Heart left ventricle (tissue), 16 donors: ENCODE measurements around the gene SNX21. TPM values are rescaled to one million over a fixed set of nuclear protein-coding genes. Genes with fewer than 3 reads are reported as not detected.

Source experiments
- ATAC-seq, 4 donors: fragments of 200-7000 bp; cut with Tn5 transposase; one replicate each; pipeline ENCODE4 v1.9.1; 2020 to 2022; ENCODE audit warnings: moderate library complexity in 4 of 4, mild to moderate bottlenecking in 3 of 4, moderate number of reproducible peaks in 1 of 4
- DNase-seq, 5 donors: peaks; one replicate each; pipeline ENCODE4 v3.0.0-alpha.2; 2020
- H3K27ac ChIP-seq, 12 donors: fragments of 200-600 bp; sonication (generic) in 4 of 12; one replicate each; pipeline versions ENCODE4 v1.5.0 to v1.8.0; 2016 to 2022; ENCODE audit warnings: mild to moderate bottlenecking in 2 of 12
- H3K27me3 ChIP-seq, 9 donors: fragments of 200-600 bp; sonication (generic) in 2 of 9; one replicate each; pipeline versions ENCODE4 v1.5.1 to v1.8.0; 2016 to 2022; ENCODE audit warnings: mild to moderate bottlenecking in 3 of 9
- H3K36me3 ChIP-seq, 9 donors: fragments of 200-600 bp; sonication (generic) in 2 of 9; one replicate each; pipeline versions ENCODE4 v1.5.0 to v1.8.0; 2018 to 2022; ENCODE audit warnings: mild to moderate bottlenecking in 2 of 9
- H3K4me1 ChIP-seq, 12 donors: fragments of 200-600 bp; sonication (generic) in 4 of 12; one replicate each; pipeline versions ENCODE4 v1.5.0 to v1.8.0; 2016 to 2022; ENCODE audit warnings: mild to moderate bottlenecking in 3 of 12
- H3K4me3 ChIP-seq, 12 donors: fragments of 200-600 bp; sonication (generic) in 4 of 12; one replicate each; pipeline versions ENCODE4 v1.5.0 to v1.8.0; 2017 to 2022; ENCODE audit warnings: mild to moderate bottlenecking in 9 of 12, moderate library complexity in 4 of 12
- H3K9me3 ChIP-seq, 12 donors: fragments of 200-600 bp; sonication (generic) in 4 of 12; one replicate each; pipeline versions ENCODE4 v1.5.0 to v1.8.0; 2016 to 2022; ENCODE audit warnings: mild to moderate bottlenecking in 1 of 12
- POLR2A ChIP-seq, 2 donors: fragments of 450-650 bp; IDR thresholded peaks; one replicate each; pipeline ENCODE4 v1.6.1; 2017; ENCODE audit warnings: antibody characterized with exemption in 2 of 2, mild to moderate bottlenecking in 2 of 2, moderate library complexity in 2 of 2
- WGBS, 4 donors: extraction: QIAGEN DNeasy Blood & Tissue Kit in 2 of 4; methylation state at CpG; one replicate each; pipeline versions ENCODE4 v1.1.5 to v1.1.7; 2013 to 2018; 5-methylcytosine and 5-hydroxymethylcytosine counted together
- intact Hi-C, 10 donors: fragments of 100-400 bp; cut with DNase I; formaldehyde crosslinking; loops; one replicate each; pipeline versions ENCODE4 v1.11.1 to v1.14.2; 2022
- polyA plus RNA-seq, 2 donors: library from polyadenylated mRNA; stranded (reverse); fragments of 200-250 nt; gene quantifications; one replicate each; pipeline ENCODE4 v1.2.3, GENCODE V29; 2013
- total RNA-seq, 9 donors: library from RNA; depleted of rRNA in 2 of 9; stranded (reverse); fragments of >200 nt in 2 of 9; fragmentation: NEBNext Ultra II Directional in 3 of 9; extraction: Animal tissue kit (Norgen Biotek cat#: 25700) in 3 of 9; gene quantifications; one replicate each; pipeline versions ENCODE4 v1.1.0 to v1.2.4, GENCODE V29; 2016 to 2023
- TF ChIP-seq, protein P1 (sequence below), 12 donors: fragments of 200-600 bp; sonication (generic) in 4 of 12; IDR thresholded peaks; one replicate each; pipeline versions ENCODE4 v1.5.0 to v1.8.0; 2018 to 2022; ENCODE audit warnings: antibody characterized with exemption in 12 of 12, mild to moderate bottlenecking in 5 of 12
- donor health status: ischemic (EF 13 %, LVEDD 7.1; RV severe dilation, severe dysfunction).
- donor health status: healthy with polysubstance abuse.
- donor health status: DM: no; HTN: yes; CAD: no.
- donor health status: DM: no; HTN: no; CAD: no.
- donor health status: ischemic (EF 25% LVEDD 6.9; RV normal size, moderate dysfunction).
- donor health status: ischemic (EF 25% LVEDD 5.7; RV mildly dilated, moderate dysfunction).
- donor health status: healthy.
- donor health status: DM: yes; HTN: yes; CAD: no.
- donor health status: ischemic (EF 35%, LVEDD 5.7; RV mildly dilated, moderate dysfunction).
- donor health status: nonischemic (EF 11% LVEDD 7.7; RV severe dilation, severe dysfunction).
- donor health status: DM: yes; HTN: yes; CAD: no.
- donor health status: PGD.
- donor health status: ischemic (EF 29% LVEDD 5.4; RV normal size, mild dysfunction).
- donor health status: nonischemic (EF 23%, LVEDD 6.1; RV moderate dilation, normal function).

The SNX21 gene
- total and polyA plus RNA-seq, 11 donors = 13.7 to 45.6 (median 18.9) TPM

DNA sequence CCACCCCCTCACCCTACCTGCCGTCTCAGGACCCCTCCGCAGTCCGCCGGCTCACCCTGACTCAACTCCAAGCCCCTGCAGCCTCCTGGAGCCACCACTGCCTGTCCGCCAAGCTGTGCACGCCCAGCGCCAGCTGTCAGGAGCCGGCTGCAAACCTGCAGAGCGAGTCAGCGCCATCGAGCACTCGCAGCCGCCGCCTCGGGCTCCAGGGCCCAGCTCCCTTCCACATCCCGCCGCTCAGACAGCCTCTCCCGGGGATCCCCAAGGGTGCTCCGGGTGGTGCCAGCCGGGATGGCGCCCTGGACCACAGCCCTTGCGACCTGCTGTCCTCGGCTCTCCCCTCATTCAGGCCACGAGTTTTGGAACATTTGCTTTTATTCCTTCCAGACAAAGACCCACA lies 10.7 kb upstream of the SNX21 start:
- Histone ChIP-seq H3K9me3 (no peaks in the 10 kb centered on the region), H3K27ac (no peak overlapping the region), H3K4me3 (peak overlapping the region in 3 of 12 donors; percentile 9 to 24 (median 10)), H3K4me1 (peaks cover 0 to 36% (median 19%) of the 10 kb centered on the region in 12 donors), H3K27me3 (peaks cover 2 to 30% (median 19%) of the 10 kb centered on the region in 9 donors), H3K36me3 (no peaks in the 10 kb centered on the region)
- TF ChIP-seq POLR2A (IDR thresholded peaks at IDR 0.05) = no peak
- TF ChIP-seq, protein P1, sequence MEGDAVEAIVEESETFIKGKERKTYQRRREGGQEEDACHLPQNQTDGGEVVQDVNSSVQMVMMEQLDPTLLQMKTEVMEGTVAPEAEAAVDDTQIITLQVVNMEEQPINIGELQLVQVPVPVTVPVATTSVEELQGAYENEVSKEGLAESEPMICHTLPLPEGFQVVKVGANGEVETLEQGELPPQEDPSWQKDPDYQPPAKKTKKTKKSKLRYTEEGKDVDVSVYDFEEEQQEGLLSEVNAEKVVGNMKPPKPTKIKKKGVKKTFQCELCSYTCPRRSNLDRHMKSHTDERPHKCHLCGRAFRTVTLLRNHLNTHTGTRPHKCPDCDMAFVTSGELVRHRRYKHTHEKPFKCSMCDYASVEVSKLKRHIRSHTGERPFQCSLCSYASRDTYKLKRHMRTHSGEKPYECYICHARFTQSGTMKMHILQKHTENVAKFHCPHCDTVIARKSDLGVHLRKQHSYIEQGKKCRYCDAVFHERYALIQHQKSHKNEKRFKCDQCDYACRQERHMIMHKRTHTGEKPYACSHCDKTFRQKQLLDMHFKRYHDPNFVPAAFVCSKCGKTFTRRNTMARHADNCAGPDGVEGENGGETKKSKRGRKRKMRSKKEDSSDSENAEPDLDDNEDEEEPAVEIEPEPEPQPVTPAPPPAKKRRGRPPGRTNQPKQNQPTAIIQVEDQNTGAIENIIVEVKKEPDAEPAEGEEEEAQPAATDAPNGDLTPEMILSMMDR (IDR thresholded peaks at IDR 0.05) = no peak
- peak in 2 of 4 donors; percentile 22 to 25 for ATAC-seq
- WGBS, 4 donors = 5 to 8% (median 7%) methylated on average over 18 to 24 of the region's 24 CpGs
- DNase-seq = peak in 1 of 5 donors; percentile 57
- intact Hi-C loops = loop anchor here in 4 of 10 donors (10.0 kb wide), 1 partner anchor 142 kb away; no protein-coding TSS in a partner anchor

DNA sequence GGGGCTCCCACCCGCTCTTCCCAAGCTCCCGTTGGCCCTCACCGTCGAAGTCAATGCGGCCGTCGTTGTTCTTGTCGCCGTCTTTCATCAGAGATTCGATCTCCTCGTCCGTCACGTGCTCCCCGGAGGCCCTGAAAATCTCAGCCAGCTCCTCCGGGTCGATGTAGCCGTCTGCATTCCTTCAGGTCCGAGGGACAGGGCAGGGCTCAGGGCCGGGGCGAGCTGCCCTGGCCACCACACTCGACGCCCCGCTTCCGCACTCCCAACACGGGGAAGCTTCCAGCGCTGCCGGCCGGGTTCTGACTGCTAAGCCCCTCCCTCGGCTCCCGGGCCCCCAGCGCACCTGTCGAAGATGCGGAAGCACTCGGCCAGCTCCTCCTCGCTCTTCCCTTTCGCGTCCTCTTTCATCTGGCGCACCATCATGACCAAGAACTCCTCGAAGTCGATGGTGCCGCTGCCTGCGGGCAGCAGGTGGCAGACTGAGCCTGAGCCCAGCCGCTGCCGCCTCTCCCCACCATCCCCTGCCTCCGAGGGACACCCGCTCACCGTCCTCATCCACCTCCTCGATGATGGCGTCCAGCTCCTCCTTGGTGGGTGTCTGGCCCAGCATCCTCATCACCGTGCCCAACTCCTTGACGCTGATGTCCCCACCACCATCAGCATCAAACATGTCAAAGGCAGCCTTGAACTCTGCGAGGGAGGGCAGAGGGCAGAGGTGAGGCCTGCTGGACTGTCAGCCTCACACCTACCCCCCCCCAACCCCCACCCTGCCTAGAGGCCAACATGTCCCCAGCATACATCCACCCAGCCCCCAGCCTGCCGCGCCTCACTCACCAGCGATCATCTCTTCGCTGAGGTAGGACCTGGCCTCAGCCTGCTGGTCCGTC lies 9.4 kb upstream of the SNX21 start:
- H3K9me3 ChIP-seq = no peaks in the 10 kb centered on the region
- WGBS, 4 donors = 17 to 21% (median 19%) methylated on average over 53 to 57 of the region's 57 CpGs
- peaks cover 0 to 38% (median 24%) of the 10 kb centered on the region in 12 donors for H3K4me1 ChIP-seq
- H3K36me3 ChIP-seq = no peaks in the 10 kb centered on the region
- intact Hi-C loops = loop anchor here in 4 of 10 donors (10.0 kb wide), 1 partner anchor 141 kb away; no protein-coding TSS in a partner anchor
- peak in 3 of 5 donors; percentile 44 to 73 (median 53) for DNase-seq
- H3K27me3 ChIP-seq = peaks cover 2 to 30% (median 19%) of the 10 kb centered on the region in 9 donors
- peak overlapping the region in 7 of 12 donors; percentile 3 to 28 (median 21) for H3K4me3 ChIP-seq
- TF ChIP-seq POLR2A (IDR thresholded peaks at IDR 0.05) = no peak
- TF ChIP-seq, protein P1 (IDR thresholded peaks at IDR 0.05) = peak; percentile 18 to 59 (median 42)
- no peak overlapping the region for H3K27ac ChIP-seq
- ATAC-seq = peak in 3 of 4 donors; percentile 63 to 72 (median 67)

DNA sequence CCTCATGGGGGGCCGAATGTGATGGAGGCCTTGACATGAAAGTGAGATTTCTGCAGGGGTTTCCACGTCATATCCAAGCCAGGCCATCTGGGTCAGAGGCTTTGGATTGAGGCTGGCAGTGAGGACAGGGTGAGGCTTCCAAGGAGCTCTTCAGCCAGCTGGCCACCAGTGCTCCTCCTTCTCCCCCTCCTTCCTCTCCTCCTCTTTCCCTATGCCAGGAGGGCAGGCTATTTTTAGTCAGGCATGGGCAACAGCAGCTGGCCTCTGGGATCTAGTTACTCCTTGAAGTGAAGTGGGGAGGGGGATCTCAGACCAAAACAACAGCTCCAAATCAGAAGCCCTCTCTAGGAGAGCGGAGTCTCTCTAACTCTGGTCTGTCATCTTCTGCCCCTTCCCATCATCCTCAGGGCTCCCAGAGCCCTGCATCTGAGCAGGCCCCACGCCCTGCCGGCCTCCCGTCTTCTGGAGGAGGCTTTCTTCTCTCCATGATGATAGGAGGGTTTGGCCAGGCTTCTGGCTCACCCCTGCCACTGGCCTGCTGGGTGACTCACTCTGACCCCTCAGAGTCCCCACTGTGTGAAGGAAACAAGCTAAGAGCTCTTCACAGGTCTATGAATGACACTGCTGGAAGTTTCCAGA lies 7.1 kb upstream of the SNX21 start:
- Histone ChIP-seq H3K4me1 (peaks cover 0 to 38% (median 24%) of the 10 kb centered on the region in 12 donors), H3K36me3 (no peaks in the 10 kb centered on the region), H3K4me3 (no peak overlapping the region), H3K27ac (peak overlapping the region in 10 of 12 donors; percentile 14 to 74 (median 56)), H3K27me3 (peaks cover 0 to 30% (median 19%) of the 10 kb centered on the region in 9 donors), H3K9me3 (no peaks in the 10 kb centered on the region)
- DNase-seq = peak in 2 of 5 donors; percentile 54 to 61
- WGBS, 4 donors = 54 to 72% (median 62%) methylated on average over 6 of the region's 6 CpGs
- TF ChIP-seq, protein P1 (IDR thresholded peaks at IDR 0.05) = no peak
- no peak for TF ChIP-seq POLR2A (IDR thresholded peaks at IDR 0.05)
- intact Hi-C loops = loop anchor here in 5 of 10 donors (5.0 to 10.0 kb wide), 2 partner anchors 131 to 138 kb away; no protein-coding TSS in a partner anchor
- ATAC-seq = peak; percentile 47 to 83 (median 75)
